GM21619 (cell line): ENCODE data around the gene TMEM212.
"Not testable (repeated sequence)": the region's sequence is repeated elsewhere in the genome, so short reads cannot be mapped to it uniquely, and the experiment has no call there.

Experiments used
- ATAC-seq: cut with Tn5 transposase; IDR thresholded peaks from one replicate; pipeline ENCODE4 v1.9.1; 2021; ENCODE audit not compliant: unreplicated experiment

The TMEM212 gene

DNA sequence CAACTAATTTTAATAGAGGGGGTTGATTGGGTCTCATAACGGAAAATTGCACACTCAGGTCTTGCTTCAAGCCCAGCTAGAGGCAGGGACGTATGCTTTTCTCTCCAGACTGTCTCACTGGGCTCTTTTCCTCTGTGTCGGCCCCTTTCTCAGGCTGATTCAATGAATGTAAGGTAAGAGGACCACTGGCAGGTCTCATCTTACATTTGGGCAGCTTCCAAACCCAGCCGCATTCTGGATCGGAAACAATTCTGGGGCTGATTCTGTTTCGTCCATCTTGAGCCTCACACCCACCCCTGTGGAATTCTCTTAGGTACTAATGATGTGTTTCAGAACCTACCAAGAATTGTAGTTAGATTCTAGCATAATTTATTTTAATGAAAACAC, 40.7 kb downstream of the TMEM212 start:
- ATAC-seq: no peak

DNA sequence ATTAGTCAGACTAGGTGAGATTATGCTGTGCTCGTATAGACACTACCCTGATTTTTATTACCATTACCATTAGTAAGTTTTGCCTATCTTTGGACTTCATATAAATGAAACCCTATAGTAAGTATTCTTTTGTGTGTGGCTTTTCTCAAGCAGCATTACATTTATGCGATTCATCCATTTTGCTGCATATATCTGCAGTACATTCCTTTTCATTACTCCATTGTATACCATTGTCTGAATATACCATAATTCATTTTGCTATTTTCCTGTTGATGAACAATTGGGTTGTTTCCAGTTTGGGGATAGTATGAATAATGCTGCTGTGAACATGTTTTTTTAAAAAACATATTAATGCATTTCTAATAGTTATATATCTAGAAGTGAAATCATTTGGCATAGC, 45.3 kb downstream of the TMEM212 start:
- no peak for ATAC-seq

DNA sequence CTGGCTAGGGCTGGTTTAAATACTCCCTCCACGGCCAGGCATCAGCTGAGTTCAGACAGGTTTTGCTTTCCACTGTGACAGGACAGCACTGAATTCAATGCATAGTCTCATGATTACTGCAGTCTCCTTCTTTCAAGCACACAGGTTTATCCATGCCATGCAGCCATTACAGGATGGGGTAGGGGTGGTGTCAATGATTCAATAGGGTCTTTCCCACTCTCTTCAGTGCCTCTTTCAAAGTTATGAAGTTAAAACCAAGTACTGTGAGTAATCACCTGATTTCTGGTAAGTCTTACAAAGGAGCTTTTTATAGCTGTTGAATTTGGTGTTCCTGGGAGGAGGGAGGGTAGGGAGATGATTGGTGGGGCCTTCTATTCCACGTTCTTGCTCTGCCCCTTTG, 47.2 kb downstream of the TMEM212 start:
- no peak for ATAC-seq

DNA sequence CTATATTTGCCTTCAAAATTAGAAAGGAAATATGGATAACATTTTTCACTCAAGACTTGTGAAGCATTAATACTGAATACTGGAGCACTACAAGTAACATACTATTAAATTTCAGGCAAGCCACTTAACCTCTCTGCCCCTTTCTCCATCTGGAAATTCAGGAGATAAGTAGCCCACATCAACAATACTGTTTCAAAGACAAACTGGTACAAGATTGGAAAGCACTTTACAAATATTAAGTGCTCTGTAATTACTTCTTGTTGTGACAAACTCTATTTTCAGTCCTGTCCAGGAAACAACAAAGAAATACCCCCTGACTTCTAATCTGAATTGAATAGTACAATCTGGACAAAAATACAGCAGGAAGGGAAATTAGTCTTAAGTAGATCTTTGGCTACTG, 49.3 kb downstream of the TMEM212 start:
- no peak for ATAC-seq

DNA sequence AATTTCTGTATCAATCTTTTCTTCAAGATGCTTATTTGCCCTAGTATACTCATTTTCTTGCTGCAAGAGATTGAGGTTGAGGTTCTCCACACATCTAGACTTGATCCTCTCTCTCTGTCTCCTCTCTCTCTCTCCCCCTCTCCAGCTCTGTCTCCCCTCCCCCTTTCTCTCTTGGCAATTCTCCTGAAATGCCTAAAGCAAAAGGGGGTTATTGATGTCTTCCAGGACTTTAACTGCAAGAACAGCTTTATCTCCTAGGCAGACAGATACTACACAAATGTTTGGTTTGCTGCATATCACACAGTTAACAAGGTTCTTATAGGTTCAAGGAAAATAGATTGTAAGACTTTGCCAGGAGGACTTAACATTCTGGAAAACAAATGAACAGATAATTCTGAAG, 52.1 kb downstream of the TMEM212 start:
- ATAC-seq: no peak

DNA sequence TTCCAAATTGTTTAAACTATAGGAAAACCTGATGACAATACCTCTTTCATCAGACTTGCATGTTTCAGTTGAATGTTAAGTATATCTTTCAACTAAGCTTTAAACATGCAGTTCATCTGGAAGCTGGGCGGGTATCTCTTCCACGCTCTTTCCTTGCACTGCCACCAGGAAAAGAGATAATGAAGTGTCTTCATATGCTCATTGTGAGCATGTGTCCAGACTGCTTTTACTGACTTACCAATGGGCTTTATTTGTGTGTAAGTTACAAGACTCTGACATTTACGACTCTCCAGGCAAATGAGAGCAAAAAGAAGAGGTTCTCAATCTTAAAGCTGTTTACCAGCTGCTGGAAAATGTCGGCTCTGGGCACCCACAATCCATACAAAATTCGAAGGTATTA, 52.8 kb downstream of the TMEM212 start:
- ATAC-seq: no peak

DNA sequence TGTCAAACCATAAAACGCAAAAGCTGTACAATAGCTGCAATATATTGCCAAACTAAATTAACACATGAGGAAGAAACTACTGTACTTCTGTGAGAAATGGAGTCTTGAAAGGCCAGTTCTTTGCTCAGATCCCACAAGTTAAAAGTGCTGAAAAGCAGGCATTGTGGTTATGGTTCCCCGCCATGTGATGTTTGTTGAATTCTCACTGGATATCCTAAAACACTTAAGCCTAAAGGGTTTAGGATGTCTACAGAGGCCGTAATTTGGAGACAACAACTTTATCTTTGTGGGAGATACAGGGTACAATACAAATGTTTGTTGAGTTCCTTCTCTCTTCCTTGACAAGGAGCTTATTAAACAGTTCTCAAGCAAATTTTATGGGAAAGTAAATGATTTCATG, 53.2 kb downstream of the TMEM212 start:
- no peak for ATAC-seq

DNA sequence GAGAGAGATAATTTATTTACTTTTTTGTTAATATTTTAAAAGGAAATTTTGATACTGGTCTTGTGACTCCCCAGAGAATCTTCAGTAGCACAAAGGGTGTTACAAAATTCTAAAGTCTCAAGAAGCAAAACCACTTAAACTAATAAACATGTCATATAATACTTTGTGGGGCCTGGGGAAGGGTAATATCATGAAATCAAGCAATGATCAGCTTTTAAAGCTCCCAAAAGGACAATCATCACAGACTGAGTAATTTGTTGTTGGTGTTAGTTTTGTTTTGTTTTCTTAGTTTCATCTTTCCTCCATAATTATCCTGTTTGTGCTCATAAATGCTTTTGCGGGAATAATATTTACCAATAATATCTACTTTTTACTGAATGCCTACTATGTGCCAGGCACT, 55.0 kb downstream of the TMEM212 start:
- no peak for ATAC-seq

DNA sequence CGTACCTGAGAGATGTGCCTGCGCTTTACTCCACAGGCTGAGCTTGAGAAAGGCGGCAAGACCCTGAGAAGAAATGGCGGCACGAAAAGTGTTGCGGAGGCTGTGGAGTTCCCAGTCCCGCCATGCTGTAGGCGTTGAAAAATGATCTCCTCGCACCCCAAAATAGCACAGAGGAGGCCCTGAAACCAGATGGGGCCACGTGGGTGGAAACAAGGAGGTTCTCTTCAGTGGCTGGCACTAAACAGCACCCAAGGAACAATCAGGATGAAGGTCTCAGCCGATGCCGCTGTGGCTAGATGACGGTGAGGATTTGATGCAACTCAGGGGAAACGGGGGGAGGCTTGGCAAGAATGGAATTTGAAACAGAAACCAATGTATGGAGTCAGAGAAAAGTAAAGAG, 57.3 kb downstream of the TMEM212 start:
- ATAC-seq: no peak

DNA sequence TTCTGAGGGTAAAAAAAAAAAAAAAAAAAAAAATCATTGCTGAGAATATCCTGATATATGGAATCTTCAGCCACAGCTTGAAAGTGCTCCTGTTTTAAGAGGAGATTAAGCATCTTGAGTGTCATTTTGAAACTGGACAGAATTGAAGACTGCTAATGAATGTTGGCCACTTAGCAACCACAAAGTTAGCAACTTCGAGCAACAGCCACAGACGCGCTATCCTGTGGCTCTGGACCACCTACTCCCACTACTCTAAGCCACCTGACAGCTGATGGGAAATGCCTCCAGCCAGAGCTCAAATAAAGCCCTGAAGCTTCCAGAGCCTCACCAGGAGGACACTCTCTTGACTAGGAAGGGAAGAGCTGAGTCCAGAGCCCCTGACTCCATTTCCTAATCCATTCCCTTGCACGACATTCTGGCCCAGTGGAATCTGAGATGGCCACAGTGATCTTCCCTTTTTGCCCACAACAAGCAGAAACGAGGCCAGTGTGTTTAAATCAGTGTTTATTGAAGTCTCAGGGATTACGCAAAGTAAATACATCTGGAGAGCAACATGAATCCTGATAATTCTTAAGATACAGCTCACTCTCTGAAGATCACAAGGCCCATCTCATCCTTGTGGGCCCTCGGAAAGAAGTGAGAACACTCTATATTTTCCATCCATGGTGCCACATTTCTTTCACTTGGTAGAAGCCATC, 58.6 kb downstream of the TMEM212 start:
- no peak for ATAC-seq

DNA sequence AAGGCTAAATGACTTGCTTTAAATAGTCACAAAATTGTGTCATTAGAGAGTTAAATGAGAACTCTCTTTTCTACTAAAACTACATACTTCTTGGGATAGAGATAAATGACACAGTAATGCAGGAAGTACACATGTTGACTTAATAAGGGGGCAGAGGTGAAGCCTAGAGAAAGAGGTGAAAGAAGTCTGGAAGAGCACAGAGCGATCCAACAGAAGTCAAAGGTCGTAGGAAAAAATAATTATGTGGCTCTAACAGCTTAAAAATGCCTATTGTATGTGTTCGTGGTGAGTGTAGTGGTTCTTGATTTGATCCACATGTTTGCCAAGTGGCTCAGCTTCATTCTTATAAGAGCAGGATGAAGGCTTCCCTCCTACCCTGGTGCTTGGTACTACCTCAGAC, 61.7 kb downstream of the TMEM212 start:
- no peak for ATAC-seq

DNA sequence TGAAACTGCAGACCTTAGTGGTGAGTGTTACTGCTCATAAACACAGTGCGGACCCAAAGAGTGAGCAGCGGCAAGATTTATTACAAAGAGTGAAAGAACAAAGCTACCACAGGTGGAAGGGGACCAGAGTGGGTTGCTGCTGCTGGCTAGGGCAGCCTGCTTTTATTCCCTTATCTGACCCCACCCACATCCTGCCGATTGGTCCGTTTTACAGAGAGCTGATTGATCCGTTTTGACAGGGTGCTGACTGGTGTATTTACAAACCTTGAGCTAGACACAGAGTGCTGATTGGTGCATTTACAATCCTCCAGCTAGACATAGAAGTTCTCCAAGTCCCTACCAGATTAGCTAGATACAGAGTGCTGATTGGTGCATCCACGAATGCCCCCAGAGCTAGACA, 63.4 kb downstream of the TMEM212 start:
- ATAC-seq: not testable (repeated sequence)

DNA sequence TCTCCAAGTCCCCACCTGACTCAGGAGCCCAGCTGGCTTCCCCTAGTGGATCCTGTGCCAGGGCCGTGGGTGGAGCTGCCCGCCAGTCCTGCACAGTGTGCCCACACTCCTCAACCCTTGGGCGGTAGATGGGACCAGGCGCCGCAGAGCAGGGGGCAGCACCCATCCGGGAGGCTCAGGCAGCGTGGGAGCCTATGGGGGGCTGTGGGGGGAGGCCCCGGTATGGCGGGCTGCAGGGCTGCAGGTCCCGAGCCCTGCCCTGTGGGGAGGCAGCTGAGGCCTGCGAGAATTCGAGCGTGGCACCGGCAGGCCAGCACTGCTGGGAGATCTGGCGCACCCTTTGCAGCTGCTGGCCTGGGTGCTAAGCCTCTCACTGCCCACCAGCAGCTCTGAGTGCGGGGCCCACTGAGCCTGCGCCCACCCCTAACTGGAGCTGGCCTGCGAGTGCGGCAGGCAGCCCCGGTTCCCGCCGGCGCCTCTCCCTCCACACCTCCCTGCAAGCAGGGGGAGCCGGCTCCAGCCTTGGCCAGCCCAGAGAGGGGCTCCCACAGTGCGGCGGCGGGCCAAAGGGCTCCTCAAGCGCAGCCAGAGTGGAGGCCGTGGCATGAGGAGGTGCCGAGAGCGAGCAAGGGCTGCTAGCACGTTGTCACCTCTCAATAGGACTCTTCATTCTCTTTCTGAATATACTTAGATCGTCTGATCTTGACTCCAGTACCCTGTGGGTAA, 64.0 kb downstream of the TMEM212 start:
- ATAC-seq: no peak

DNA sequence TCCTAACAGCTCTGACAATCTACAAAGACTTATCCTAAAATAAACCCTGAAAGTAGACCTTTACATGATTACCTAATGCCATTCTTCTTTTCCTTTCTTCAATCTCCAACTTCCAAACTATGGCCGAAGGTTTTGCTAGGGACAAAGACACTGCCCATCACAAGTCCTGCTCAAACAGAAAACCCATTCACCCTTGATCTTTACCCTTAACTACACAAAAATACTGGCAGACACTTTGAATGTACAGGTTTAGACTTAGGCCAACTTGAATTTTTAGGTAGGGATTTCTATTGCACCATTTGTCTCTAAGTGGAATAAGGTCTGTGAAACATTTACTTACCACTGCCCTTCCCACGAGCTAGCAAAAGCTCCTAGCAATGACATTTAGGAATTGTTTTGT, 64.6 kb downstream of the TMEM212 start:
- no peak for ATAC-seq

DNA sequence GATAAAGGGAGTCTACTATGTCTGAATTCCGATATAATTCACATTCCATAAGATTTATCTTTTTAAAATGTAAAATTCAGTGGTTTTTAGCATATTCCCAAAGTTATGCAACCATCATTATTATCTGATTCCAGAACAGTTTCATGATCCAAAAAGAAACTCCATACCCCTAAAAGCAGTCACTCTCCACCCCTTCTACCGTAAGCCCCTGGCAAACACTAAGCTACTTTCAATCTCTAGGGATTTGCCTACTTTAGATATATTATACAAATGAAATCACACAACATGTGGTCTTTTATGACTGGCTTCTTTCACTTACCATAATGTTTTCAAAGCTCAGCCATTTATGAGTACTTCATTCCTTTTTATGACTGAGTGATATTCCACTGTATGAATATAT, 65.6 kb downstream of the TMEM212 start:
- ATAC-seq: no peak
